MCF 10A (cell line): ENCODE data around the gene ACER1. TPM values are rescaled to one million over a fixed set of nuclear protein-coding genes. Genes with fewer than 3 reads are reported as not detected.

Experiments
- BruUV-seq: library from RNA; stranded (reverse); fragments of 400-500 nt; replicated peaks from 2 replicates; lab custom pipeline; 2021; lab: Mats Ljungman, UMichigan
- CTCF ChIA-PET: fragments of 300-600 bp; sonication (Branson Sonifier 250); formaldehyde crosslinking; extraction: SDS; loops from one replicate; lab custom pipeline; 2021; ENCODE audit warnings: antibody characterized with exemption, inconsistent platforms; lab: Yijun Ruan, JAX
- POLR2A ChIA-PET: fragments of 300-600, 350-650 bp; sonication (Branson Sonifier 250); formaldehyde crosslinking; extraction: SDS; loops from one replicate; lab custom pipeline; 2020; ENCODE audit warnings: antibody characterized with exemption, inconsistent platforms; lab: Yijun Ruan, JAX
- DNase-seq: peaks from one replicate; pipeline ENCODE4 v3.0.0-alpha.2; 2018; ENCODE audit not compliant: unreplicated experiment
- H3K27ac Mint-ChIP-seq: one replicate; pipeline ENCODE4 v1.8.0; 2022; ENCODE audit warnings: mild to moderate bottlenecking, low read depth, mixed read lengths; ENCODE audit not compliant: unreplicated experiment
- H3K27me3 Mint-ChIP-seq: one replicate; pipeline ENCODE4 v1.8.0; 2022; ENCODE audit warnings: mixed read lengths; ENCODE audit not compliant: insufficient read depth, unreplicated experiment
- H3K36me3 Mint-ChIP-seq: one replicate; pipeline ENCODE4 v1.8.0; 2022; ENCODE audit warnings: mild to moderate bottlenecking, moderate library complexity, mixed read lengths; ENCODE audit not compliant: insufficient read depth, unreplicated experiment
- H3K4me1 Mint-ChIP-seq: one replicate; pipeline ENCODE4 v1.8.0; 2022; ENCODE audit warnings: mixed read lengths; ENCODE audit not compliant: insufficient read depth, unreplicated experiment
- H3K4me3 Mint-ChIP-seq: one replicate; pipeline ENCODE4 v1.8.0; 2022; ENCODE audit warnings: mild to moderate bottlenecking, moderate library complexity, mixed read lengths; ENCODE audit not compliant: unreplicated experiment
- H3K9me3 Mint-ChIP-seq: one replicate; pipeline ENCODE4 v1.8.0; 2022; ENCODE audit warnings: mixed read lengths; ENCODE audit not compliant: unreplicated experiment
- CTCF ChIP-seq: fragments of 200-600 bp; IDR thresholded peaks from one replicate; pipeline ENCODE4 v1.8.0; 2022; ENCODE audit warnings: antibody characterized with exemption, mild to moderate bottlenecking; ENCODE audit not compliant: unreplicated experiment
- intact Hi-C: fragments of 100-400 bp; cut with micrococcal nuclease; formaldehyde crosslinking; loops from 2 replicates; pipeline ENCODE4 v1.14.1; 2022
- total RNA-seq: library from RNA; stranded (reverse); gene quantifications from 2 replicates; pipeline ENCODE4 v1.2.3, GENCODE V29; 2022

The ACER1 gene
- total RNA-seq, 1 experiment from 2014 or later, result not detected

DNA sequence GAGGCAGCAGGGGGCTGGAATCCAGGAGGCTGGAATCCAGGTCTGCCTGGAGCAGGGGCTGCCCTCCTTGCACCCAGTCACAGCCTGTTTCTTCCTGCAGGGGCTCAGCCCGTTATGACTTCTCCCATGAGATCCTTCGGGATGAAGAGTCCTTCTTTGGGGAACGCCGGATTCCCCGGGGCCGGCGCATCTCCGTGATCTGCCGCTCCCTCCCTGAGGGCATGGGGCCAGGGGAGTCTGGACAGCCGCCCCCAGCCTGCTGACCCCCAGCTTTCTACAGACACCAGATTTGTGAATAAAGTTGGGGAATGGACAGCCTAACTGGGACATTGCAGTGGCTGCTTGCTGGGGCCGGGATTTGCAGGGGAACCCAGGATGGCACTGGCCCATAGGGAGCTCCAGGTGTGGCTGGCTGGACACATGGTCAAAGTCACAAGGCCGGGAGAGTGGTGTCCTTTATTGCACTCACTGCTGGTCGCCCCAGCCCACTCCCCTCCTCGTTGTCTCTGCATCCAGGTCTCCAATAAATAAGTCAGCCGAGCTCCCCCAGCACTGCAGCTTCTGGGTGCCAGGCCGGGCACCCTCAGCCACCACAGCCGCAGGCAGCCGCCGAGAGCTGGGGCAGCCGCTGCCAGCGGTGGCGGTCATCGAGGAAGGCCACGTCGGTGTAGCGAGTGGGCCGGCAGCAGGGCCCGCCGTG lies 41.4 kb upstream of the ACER1 start:
- CTCF ChIA-PET, result interaction anchor here (0.5 kb wide), 1 partner anchor 1808 kb away, joined by 3 read pairs; no protein-coding TSS in a partner anchor
- Mint-ChIP-seq H3K27me3 (no peaks in the 10 kb centered on the region), H3K9me3 (no peaks in the 10 kb centered on the region), H3K27ac (no peak overlapping the region), H3K36me3 (peaks cover 42% of the 10 kb centered on the region), H3K4me3 (peak overlapping the region; percentile 23), H3K4me1 (peaks cover 12% of the 10 kb centered on the region)
- POLR2A ChIA-PET, result interaction anchor here (0.6 kb wide), 1 partner anchor 17 kb away, joined by 3 read pairs; no protein-coding TSS in a partner anchor
- TF ChIP-seq CTCF, result no peak
- BruUV-seq, result no TSS peak
- intact Hi-C loops, result no loop called here
- no peak for DNase-seq

DNA sequence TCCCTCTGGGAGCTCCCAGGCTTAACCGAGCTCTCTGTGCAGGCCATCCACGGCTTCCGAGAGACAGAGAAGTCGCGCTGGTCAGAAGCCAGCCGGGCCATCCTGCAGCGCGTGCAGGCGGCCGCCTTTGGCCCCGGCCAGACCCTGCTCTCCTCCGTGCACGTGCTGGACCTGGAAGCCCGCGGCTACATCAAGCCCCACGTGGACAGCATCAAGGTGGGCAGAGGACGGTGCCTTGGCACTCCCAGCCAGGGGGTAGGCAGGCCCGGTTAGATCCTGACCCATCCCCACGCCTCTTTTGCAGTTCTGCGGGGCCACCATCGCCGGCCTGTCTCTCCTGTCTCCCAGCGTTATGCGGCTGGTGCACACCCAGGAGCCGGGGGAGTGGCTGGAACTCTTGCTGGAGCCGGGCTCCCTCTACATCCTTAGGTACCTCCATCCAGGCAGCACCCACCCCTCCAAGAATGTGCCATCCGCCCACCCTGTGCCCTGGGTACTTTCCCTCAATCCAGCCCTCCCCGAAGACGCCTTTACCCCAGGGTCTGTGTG lies 40.8 kb upstream of the ACER1 start:
- Mint-ChIP-seq H3K4me3 (peak overlapping the region; percentile 90), H3K4me1 (peaks cover 19% of the 10 kb centered on the region), H3K27me3 (no peaks in the 10 kb centered on the region), H3K36me3 (peaks cover 45% of the 10 kb centered on the region), H3K9me3 (no peaks in the 10 kb centered on the region), H3K27ac (no peak overlapping the region)
- intact Hi-C loops, result no loop called here
- CTCF ChIA-PET, result no interaction called here
- no peak for DNase-seq
- no peak for TF ChIP-seq CTCF
- POLR2A ChIA-PET, result interaction anchor here (0.7 to 2.5 kb wide), 3 partner anchors 19 to 282 kb away, joined by 3 to 13 read pairs (median 6); partner anchors contain the start of gene GTF2F1
- BruUV-seq, result TSS peak; percentile 64

- peaks cover 44% of the 10 kb centered on the region for H3K36me3 Mint-ChIP-seq
- no peak for TF ChIP-seq CTCF
- BruUV-seq, result no TSS peak
- intact Hi-C loops, result no loop called here
- ChIA-PET POLR2A (interaction anchor here (0.6 to 2.5 kb wide), 4 partner anchors 19 to 282 kb away, joined by 3 to 13 read pairs (median 4); partner anchors contain the start of gene GTF2F1), CTCF (no interaction called here)
- no peaks in the 10 kb centered on the region for H3K9me3 Mint-ChIP-seq
- H3K4me1 Mint-ChIP-seq, result peaks cover 20% of the 10 kb centered on the region
- no peaks in the 10 kb centered on the region for H3K27me3 Mint-ChIP-seq
- H3K27ac Mint-ChIP-seq, result peak overlapping the region; percentile 81
- peak overlapping the region; percentile 90 for H3K4me3 Mint-ChIP-seq
- no peak for DNase-seq
These were observed 40.3 kb upstream of the ACER1 start for GRCh38 chr19:6373813-6374108.

DNA sequence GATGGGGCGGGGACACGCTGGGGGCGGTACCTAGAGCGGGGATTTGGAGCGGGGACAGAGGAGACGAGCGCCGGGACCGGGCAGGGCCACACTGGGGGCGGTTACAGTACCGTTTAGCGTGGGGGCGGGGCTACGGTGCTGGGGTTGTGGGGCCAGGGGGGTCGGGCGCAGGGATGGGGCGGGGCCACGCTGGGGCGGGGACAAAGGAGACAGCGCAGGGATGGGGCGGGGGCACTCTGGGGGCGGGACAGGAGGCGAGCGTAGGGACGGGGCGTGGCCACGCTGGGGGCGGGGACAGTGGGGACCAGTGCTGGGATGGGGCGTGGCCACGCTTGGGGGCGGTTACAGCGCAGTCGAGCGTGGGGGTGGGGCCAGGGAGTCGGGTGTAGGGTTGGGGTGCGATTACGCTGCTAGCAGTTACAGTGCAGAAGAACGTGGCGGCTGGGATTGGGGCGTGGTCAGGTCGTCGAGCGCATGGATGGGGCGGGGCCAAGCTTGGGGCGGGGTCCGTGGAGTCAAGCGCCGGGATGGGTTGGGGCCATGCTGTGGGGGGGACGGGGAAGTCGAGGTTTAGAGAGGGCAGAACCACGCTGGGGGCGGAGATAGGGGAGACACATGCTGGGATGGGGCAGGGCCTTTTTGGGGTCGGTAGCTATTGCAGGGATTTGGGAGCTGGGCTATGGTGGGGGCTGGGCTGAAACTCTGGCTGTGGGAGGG lies 39.8 kb upstream of the ACER1 start:
- ChIA-PET CTCF (interaction anchor here (1.3 kb wide), 1 partner anchor 9 kb away, joined by 3 read pairs; no protein-coding TSS in a partner anchor), POLR2A (interaction anchor here (0.6 to 2.5 kb wide), 11 partner anchors 9 to 281 kb away, joined by 3 to 17 read pairs (median 3); partner anchors contain the start of genes CLPP and GTF2F1)
- peak overlapping the region; percentile 90 for H3K4me3 Mint-ChIP-seq
- DNase-seq, result peak; percentile 97
- no TSS peak for BruUV-seq
- H3K9me3 Mint-ChIP-seq, result no peaks in the 10 kb centered on the region
- H3K27me3 Mint-ChIP-seq, result no peaks in the 10 kb centered on the region
- peaks cover 42% of the 10 kb centered on the region for H3K36me3 Mint-ChIP-seq
- H3K4me1 Mint-ChIP-seq, result peaks cover 20% of the 10 kb centered on the region
- intact Hi-C loops, result no loop called here
- H3K27ac Mint-ChIP-seq, result peak overlapping the region; percentile 81
- no peak for TF ChIP-seq CTCF
